GM12801 (cell line): ENCODE results near the gene POLD4.

Source experiments
- TF ChIP-seq, protein P1 (sequence below): IDR thresholded peaks from one replicate; pipeline ENCODE4 v1.5.1; 2011; ENCODE audit warnings: control low read depth; ENCODE audit not compliant: insufficient read length; ENCODE audit errors: extremely low read depth

Gene POLD4

DNA sequence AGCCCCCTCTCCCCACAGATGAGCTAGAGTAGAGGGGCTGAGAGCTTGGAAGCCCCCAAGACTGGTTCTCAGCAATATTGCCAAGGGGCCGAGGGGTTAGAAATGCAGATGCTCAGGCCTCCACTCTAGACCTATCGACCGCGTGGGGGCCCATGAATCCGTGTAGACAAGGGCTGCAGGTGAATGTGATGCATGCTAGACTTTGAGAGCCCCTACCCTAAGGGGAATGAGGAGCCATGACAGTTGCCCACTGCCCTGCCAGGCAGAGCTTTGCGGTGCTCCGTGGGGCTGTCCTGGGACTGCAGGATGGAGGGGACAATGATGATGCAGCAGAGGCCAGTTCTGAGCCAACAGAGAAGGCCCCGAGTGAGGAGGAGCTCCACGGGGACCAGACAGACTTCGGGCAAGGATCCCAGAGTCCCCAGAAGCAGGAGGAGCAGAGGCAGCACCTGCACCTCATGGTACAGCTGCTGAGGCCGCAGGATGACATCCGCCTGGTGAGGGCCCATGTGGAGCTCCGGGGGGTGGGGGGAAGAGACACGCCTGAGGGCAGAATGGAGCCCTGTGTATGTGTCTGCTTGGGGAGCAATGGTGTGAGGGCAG lies 48.7 kb downstream of the POLD4 start:
- TF ChIP-seq, protein P1, sequence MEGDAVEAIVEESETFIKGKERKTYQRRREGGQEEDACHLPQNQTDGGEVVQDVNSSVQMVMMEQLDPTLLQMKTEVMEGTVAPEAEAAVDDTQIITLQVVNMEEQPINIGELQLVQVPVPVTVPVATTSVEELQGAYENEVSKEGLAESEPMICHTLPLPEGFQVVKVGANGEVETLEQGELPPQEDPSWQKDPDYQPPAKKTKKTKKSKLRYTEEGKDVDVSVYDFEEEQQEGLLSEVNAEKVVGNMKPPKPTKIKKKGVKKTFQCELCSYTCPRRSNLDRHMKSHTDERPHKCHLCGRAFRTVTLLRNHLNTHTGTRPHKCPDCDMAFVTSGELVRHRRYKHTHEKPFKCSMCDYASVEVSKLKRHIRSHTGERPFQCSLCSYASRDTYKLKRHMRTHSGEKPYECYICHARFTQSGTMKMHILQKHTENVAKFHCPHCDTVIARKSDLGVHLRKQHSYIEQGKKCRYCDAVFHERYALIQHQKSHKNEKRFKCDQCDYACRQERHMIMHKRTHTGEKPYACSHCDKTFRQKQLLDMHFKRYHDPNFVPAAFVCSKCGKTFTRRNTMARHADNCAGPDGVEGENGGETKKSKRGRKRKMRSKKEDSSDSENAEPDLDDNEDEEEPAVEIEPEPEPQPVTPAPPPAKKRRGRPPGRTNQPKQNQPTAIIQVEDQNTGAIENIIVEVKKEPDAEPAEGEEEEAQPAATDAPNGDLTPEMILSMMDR, result no peak

DNA sequence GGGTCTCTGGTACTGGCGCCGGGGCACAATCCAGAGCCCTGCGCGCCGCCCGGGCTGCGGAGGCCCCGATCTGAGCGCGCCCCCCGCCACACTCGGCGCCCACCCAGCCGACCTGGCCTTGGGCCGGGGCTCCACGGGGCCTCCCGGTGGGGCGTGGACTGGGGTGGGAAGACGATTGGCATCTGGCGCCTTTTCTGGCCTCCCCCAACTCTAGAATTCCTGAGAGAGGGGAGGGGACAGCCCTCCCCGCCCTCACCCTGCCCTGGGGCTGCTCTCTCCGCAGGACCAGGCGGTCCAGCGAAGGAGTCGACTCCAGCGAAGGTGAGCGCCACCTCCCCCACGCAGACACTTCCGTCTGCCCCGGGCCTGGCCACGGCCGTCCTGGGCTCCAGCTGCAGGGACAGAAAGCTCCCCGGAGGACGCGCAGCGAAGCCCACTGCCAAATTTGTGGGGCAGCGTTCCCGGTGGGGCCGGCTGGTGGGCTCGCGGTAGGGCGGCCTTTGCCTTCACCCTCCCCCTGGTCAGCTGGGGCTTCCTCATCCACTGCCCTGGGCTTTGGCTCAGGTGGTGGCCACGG lies 49.4 kb downstream of the POLD4 start:
- TF ChIP-seq, protein P1, result no peak

DNA sequence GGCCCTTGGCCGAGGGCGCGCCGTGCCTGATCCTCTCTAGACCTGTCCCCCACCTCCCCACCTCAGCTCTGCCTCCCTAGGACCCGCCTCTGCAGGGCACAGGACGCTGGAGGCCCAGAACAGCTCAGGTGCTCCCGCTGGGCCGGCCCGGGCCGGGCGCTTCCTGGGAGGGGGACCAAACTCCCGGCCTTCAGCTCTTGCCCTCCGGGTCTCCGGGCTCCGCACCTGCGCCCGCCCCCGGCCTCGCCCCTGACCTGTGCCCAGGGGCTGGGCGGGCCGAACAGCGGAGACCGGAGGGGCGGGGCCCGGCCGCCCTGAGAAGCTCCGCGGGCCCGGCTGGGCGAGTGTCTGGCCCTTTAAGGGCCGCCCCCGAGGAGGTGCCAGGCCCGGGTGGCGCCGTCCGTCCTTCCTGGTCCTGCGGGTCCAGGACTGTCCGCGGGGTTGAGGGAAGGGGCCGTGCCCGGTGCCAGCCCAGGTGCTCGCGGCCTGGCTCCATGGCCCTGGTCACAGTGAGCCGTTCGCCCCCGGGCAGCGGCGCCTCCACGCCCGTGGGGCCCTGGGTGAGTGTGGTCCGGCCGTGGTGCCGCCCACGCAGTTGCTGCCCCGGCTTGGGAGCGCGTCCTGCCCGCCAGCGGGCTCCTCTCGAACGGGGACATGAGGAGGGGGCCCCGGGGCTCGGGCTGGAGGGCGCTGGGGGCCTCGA lies 50.1 kb downstream of the POLD4 start, which contains the start of gene SSH3:
SSH3 (plus strand) TSS at position 399 of the 703 bp plus-strand sequence; CDS start at position 495, 96 bp downstream.
- TF ChIP-seq, protein P1, result no peak

DNA sequence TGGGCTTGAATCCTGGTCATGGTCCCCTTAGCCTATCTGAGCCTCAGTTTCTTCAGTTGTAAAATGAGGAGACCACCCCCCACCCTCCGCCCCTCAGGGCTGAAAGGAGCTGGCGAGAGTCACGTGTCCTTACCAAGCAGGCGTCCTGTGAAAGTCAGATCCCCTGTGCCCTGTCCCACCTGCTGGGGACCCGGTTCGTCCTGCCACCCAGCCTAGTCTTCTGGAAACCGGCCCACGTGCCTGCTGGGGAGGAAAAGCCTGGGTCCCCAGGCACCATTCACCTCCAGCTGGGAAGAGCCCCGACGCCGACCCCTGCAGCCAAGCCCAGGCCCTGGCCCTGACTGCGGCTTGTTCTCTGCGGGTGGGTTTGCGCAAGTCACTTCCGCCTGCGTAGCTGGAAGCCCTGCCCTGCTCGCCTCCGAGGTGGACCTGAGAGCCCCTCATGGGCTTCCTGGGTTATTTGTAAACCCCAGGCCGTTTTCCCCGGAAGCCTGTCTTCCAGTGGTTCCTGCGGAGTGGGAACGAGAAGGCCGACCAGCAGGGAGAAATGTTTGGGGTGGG lies 50.7 kb downstream of the POLD4 start:
- TF ChIP-seq, protein P1, result no peak

DNA sequence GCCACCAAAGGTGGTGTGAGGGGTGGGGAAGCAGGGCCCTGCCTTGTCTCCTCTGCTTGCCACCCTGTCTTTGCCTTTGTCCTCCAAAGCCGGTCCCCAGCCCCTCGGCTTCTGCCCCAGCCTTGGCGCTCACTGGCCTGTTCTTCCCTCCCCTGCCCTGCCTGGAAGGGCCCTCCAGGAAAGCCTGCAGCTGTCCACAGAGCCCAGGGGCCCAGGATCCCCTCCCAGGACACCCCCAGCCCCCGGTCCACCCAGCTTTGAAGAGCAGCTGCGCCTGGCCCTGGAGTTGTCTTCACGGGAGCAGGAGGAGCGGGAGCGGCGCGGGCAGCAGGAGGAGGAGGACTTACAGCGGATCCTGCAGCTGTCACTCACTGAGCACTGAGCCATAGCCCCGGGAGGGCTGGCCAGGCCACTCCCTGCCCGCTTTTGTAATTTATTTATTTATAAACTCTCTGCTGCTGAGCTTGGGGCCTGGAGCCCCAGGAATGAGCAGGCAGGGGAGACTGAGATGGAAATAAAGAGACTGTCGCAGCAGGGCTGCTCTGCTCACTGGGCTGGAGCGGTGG lies 51.3 kb downstream of the POLD4 start:
- TF ChIP-seq, protein P1, result no peak

DNA sequence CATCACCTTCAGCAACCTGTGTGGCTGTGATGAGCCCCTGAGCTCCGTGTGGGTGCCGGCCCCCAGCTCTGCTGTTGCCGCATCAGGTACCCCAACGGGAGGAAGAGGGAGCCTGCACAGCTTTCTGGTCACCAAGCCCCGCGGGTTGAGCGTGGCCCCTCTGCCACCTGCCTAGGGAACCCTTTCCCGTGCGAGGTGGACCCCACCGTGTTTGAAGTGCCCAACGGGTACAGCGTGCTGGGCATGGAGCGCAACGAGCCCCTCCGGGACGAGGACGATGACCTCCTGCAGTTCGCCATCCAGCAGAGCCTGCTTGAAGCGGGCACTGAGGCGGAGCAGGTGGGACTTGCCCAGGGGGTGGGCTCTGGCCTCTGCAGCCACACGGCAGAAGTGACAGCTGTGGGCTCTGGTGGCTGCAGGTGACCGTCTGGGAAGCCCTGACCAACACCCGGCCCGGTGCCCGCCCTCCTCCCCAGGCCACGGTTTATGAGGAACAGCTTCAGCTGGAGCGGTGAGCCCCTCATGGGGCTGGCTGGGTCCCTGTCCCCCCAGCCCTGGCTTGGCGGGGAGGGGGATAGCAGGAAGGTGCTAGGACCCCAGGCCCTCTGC lies 51.9 kb downstream of the POLD4 start:
- TF ChIP-seq, protein P1, result no peak
